ENCODE data around the gene SND1.
A peak's percentile ranks its signal among the peaks of the same experiment; 100 is the strongest.

Gene SND1

GRCh38 chr7:127873151-127873550, 221.2 kb downstream of the SND1 start:
- no peak for DNase-seq (ENCODE audit: low read depth)

- DNase-seq (ENCODE audit: low read depth): no peak
Observed at GRCh38 chr7:127873715-127874636, 222.0 kb downstream of the SND1 start.

GRCh38 chr7:127874951-127875608, 223.1 kb downstream of the SND1 start:
- DNase-seq (ENCODE audit: low read depth): no peak

- DNase-seq (ENCODE audit: low read depth): peak; percentile 44
Observed at GRCh38 chr7:127876393-127876792, 224.4 kb downstream of the SND1 start.

- no peak for DNase-seq (ENCODE audit: low read depth)
Observed at GRCh38 chr7:127877951-127878350, 226.0 kb downstream of the SND1 start.

- DNase-seq (ENCODE audit: low read depth): no peak
Observed at GRCh38 chr7:127878791-127879190, 226.8 kb downstream of the SND1 start.

GRCh38 chr7:127879436-127879835, 227.4 kb downstream of the SND1 start:
- DNase-seq (ENCODE audit: low read depth): no peak

GRCh38 chr7:127879942-127880341, 227.9 kb downstream of the SND1 start:
- DNase-seq (ENCODE audit: low read depth): no peak

- DNase-seq (ENCODE audit: low read depth): no peak
Observed at GRCh38 chr7:127880454-127880853, 228.5 kb downstream of the SND1 start.

- no peak for DNase-seq (ENCODE audit: low read depth)
Observed at GRCh38 chr7:127881564-127881963, 229.6 kb downstream of the SND1 start.

- no peak for DNase-seq (ENCODE audit: low read depth)
Observed at GRCh38 chr7:127882313-127882920, 230.4 kb downstream of the SND1 start.

GRCh38 chr7:127884066-127884559, 232.1 kb downstream of the SND1 start:
- DNase-seq (ENCODE audit: low read depth): no peak

- DNase-seq (ENCODE audit: low read depth): no peak
Observed at GRCh38 chr7:127885222-127885772, 233.3 kb downstream of the SND1 start.

- DNase-seq (ENCODE audit: low read depth): no peak
Observed at GRCh38 chr7:127885843-127886242, 233.8 kb downstream of the SND1 start.

- no peak for DNase-seq (ENCODE audit: low read depth)
Observed at GRCh38 chr7:127886248-127886647, 234.3 kb downstream of the SND1 start.

GRCh38 chr7:127887096-127887495, 235.1 kb downstream of the SND1 start:
- DNase-seq (ENCODE audit: low read depth): no peak

GRCh38 chr7:127887631-127888030, 235.6 kb downstream of the SND1 start:
- DNase-seq (ENCODE audit: low read depth): no peak

GRCh38 chr7:127888411-127888810, 236.4 kb downstream of the SND1 start:
- DNase-seq (ENCODE audit: low read depth): no peak

- no peak for DNase-seq (ENCODE audit: low read depth)
Observed at GRCh38 chr7:127888825-127889224, 236.8 kb downstream of the SND1 start.

- no peak for DNase-seq (ENCODE audit: low read depth)
Observed at GRCh38 chr7:127889677-127890076, 237.7 kb downstream of the SND1 start.

GRCh38 chr7:127890726-127891125, 238.7 kb downstream of the SND1 start:
- DNase-seq (ENCODE audit: low read depth): no peak

- no peak for DNase-seq (ENCODE audit: low read depth)
Observed at GRCh38 chr7:127891144-127891543, 239.2 kb downstream of the SND1 start.
